B cell (primary cell): ENCODE data around the gene SIRPG. TPM values are rescaled to one million over a fixed set of nuclear protein-coding genes. Genes with fewer than 3 reads are reported as not detected.

Experiments
- ATAC-seq: fragments of 200-7000 bp; cut with Tn5 transposase; one replicate; pipeline ENCODE4 v1.10.0; 2021; ENCODE audit warnings: low read depth, mild to moderate bottlenecking, moderate number of reproducible peaks, moderate library complexity
- CTCF ChIA-PET: fragments of 350-600 bp; sonication (Branson Sonifier 250); formaldehyde crosslinking; loops from one replicate; lab custom pipeline; 2021; ENCODE audit warnings: antibody characterized with exemption, inconsistent platforms; lab: Charles Lee
- POLR2A ChIA-PET: fragments of 350-600 bp; sonication (Branson Sonifier 250); formaldehyde crosslinking; loops from one replicate; lab custom pipeline; 2021; ENCODE audit warnings: antibody characterized with exemption; lab: Charles Lee
- DNase-seq: peaks from one replicate; pipeline ENCODE4 v3.0.0; 2013
- H2AFZ ChIP-seq: 2 replicates; pipeline ENCODE4 v1.6.1; 2012; ENCODE audit warnings: mild to moderate bottlenecking, low read depth, low read length; ENCODE audit not compliant: insufficient read depth, poor library complexity, severe bottlenecking
- H3K27ac ChIP-seq, 2 donors: 1 replicate in 1 of 2; 2 replicates in 1 of 2; pipeline ENCODE4 v1.5.1; 2012 to 2013; ENCODE audit warnings: low read length in 2 of 2, mild to moderate bottlenecking in 2 of 2, moderate library complexity in 1 of 2
- H3K27me3 ChIP-seq, 4 experiments: fragments of 200-600 bp in 1 of 4; sonication (generic) in 1 of 4; replicated peaks in 1 of 4; 1 replicate in 2 of 4; 2 replicates in 2 of 4; pipeline versions ENCODE4 v1.6.1 to v1.7.0; 2013 to 2016; ENCODE audit warnings: low read length in 3 of 4, mild to moderate bottlenecking in 2 of 4, mixed read lengths in 1 of 4, moderate library complexity in 1 of 4; ENCODE audit not compliant: insufficient read depth in 4 of 4, control insufficient read depth in 3 of 4; ENCODE audit errors: control extremely low read depth in 1 of 4
- H3K36me3 ChIP-seq, 2 experiments: replicated peaks in 1 of 2; 1 replicate in 1 of 2; 2 replicates in 1 of 2; pipeline versions ENCODE4 v1.6.1 to v1.7.1; 2013; ENCODE audit warnings: low read length in 1 of 2; ENCODE audit not compliant: insufficient read depth in 2 of 2, control insufficient read depth in 1 of 2; ENCODE audit errors: control extremely low read depth in 1 of 2, extremely low read depth in 1 of 2
- H3K4me1 ChIP-seq, 2 donors: fragments of 200-600 bp in 1 of 2; sonication (generic) in 1 of 2; 1 replicate in 1 of 2; 2 replicates in 1 of 2; pipeline versions ENCODE4 v1.5.1 to v1.6.1; 2013 to 2017; ENCODE audit warnings: low read length in 2 of 2; ENCODE audit not compliant: control insufficient read depth in 2 of 2, insufficient read depth in 2 of 2
- H3K4me2 ChIP-seq: replicated peaks from 2 replicates; pipeline ENCODE3; 2012; ENCODE audit warnings: mild to moderate bottlenecking, low read depth, low read length; ENCODE audit not compliant: poor library complexity, severe bottlenecking
- H3K4me3 ChIP-seq, 5 experiments: fragments of 200-600 bp in 1 of 5; sonication (generic) in 1 of 5; 1 replicate in 3 of 5; 2 replicates in 2 of 5; pipeline versions ENCODE4 v1.5.1 to v1.7.0; 2011 to 2016; ENCODE audit warnings: low read length in 4 of 5, mild to moderate bottlenecking in 4 of 5, low read depth in 2 of 5, control low read depth in 1 of 5, moderate library complexity in 1 of 5; ENCODE audit not compliant: insufficient read depth in 1 of 5; ENCODE audit errors: control extremely low read depth in 1 of 5, extremely low read depth in 1 of 5
- H3K79me2 ChIP-seq: fragments of 200-600 bp; sonication (generic); one replicate; pipeline ENCODE4 v1.6.0; 2016; ENCODE audit warnings: low read length; ENCODE audit not compliant: control insufficient read depth, insufficient read depth
- H3K9ac ChIP-seq: fragments of 200-600 bp; sonication (generic); 2 replicates; pipeline ENCODE4 v1.6.1; 2017; ENCODE audit warnings: mild to moderate bottlenecking, low read length, moderate library complexity
- H3K9me3 ChIP-seq, 3 donors: one replicate each; pipeline versions ENCODE4 v1.6.1 to v1.7.1; 2013; ENCODE audit warnings: low read length in 2 of 3; ENCODE audit not compliant: control insufficient read depth in 2 of 3, insufficient read depth in 1 of 3; ENCODE audit errors: control extremely low read depth in 1 of 3
- H4K20me1 ChIP-seq: 2 replicates; pipeline ENCODE4 v1.6.0; 2012; ENCODE audit warnings: mild to moderate bottlenecking, low read length; ENCODE audit not compliant: insufficient read depth, control insufficient read depth, poor library complexity, severe bottlenecking
- H3K27ac Mint-ChIP-seq: one replicate; pipeline ENCODE4 v1.8.0; 2021; ENCODE audit warnings: mixed read lengths
- H3K27me3 Mint-ChIP-seq: one replicate; pipeline ENCODE4 v1.8.0; 2021; ENCODE audit warnings: mixed read lengths
- H3K4me1 Mint-ChIP-seq: one replicate; pipeline ENCODE4 v1.8.0; 2021; ENCODE audit warnings: mixed read lengths
- H3K4me3 Mint-ChIP-seq: one replicate; pipeline ENCODE4 v1.8.0; 2021; ENCODE audit warnings: mixed read lengths
- H3K9me3 Mint-ChIP-seq: one replicate; pipeline ENCODE4 v1.8.0; 2022; ENCODE audit warnings: mixed read lengths; ENCODE audit not compliant: insufficient read depth
- EZH2 ChIP-seq: IDR thresholded peaks from 2 replicates; pipeline ENCODE4 v1.6.1; 2012; ENCODE audit warnings: borderline replicate concordance, low read depth, mild to moderate bottlenecking, moderate library complexity, low read length; ENCODE audit not compliant: insufficient read depth, poor library complexity, severe bottlenecking
- WGBS: methylation state at CpG from one replicate; pipeline ENCODE4 v1.1.5; 2013; ENCODE audit warnings: missing lambda C conversion rate; ENCODE audit not compliant: insufficient coverage; 5-methylcytosine and 5-hydroxymethylcytosine counted together
- intact Hi-C: fragments of 100-400 bp; cut with micrococcal nuclease; formaldehyde crosslinking; loops from one replicate; pipeline ENCODE4 v1.10.0; 2022
- polyA plus RNA-seq: library from polyadenylated mRNA; depleted of rRNA; stranded (reverse); fragments of >200 nt; gene quantifications from 2 replicates; pipeline ENCODE4 v1.2.3, GENCODE V29; 2012
- total RNA-seq, 2 donors: library from RNA; stranded (reverse); fragments of 120-200 nt in 1 of 2; gene quantifications; 1 replicate in 1 of 2; 2 replicates in 1 of 2; pipeline versions ENCODE4 v1.2.3 to v1.2.4, GENCODE V29; 2013 to 2022
- TF ChIP-seq, protein P1 (sequence below): fragments of 200-600 bp; IDR thresholded peaks from one replicate; pipeline ENCODE4 v1.8.0; 2022; ENCODE audit warnings: antibody characterized with exemption, mild to moderate bottlenecking

The SIRPG gene
- total and polyA plus RNA-seq, 2 donors (not counting 1 experiment from before 2014, with no cell fraction given), result 0.09 TPM; not detected in 1

DNA sequence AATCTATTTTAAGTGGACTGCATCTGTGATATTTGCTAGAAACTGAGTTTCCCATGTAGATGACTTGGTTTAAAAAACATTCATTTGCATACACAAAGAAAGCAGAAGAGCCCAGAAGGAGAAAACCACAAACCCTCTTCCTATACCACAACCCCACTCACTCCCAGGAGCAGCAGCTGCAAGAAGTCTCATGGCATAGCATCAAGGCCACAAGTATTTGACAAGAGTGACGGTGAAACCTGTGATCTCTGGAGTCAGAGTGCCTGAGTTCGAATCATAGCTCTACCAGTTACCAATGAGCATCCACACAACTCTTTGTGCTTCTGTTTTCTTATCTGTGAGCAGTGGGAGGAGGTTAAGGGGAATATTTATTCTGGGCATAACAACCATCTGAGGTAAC is 44.7 kb upstream of the SIRPG start:
- Histone ChIP-seq H3K27me3 (peaks cover 0 to 6% (median under 1%) of the 10 kb centered on the region in 4 experiments), H3K36me3 (no peaks in the 10 kb centered on the region), H4K20me1 (no peaks in the 10 kb centered on the region), H3K27ac (no peak overlapping the region), H3K9ac (no peak overlapping the region), H3K79me2 (no peaks in the 10 kb centered on the region), H3K9me3 (no peaks in the 10 kb centered on the region), H3K4me1 (peaks cover 0 to 3% of the 10 kb centered on the region in 2 donors), H3K4me3 (no peak overlapping the region), H3K4me2 (no peak overlapping the region), H2AFZ (no peak overlapping the region)
- DNase-seq (no peak), ATAC-seq (no peak)
- CTCF ChIA-PET, result no interaction called here
- peaks cover 37% of the 10 kb centered on the region for H3K27me3 Mint-ChIP-seq
- no CpG with 5 or more reads among the region's 2 CpGs for WGBS
- H3K9me3 Mint-ChIP-seq, result no peaks in the 10 kb centered on the region
- POLR2A ChIA-PET, result no interaction called here
- no peak overlapping the region for H3K4me3 Mint-ChIP-seq
- no peak for TF ChIP-seq EZH2
- TF ChIP-seq, protein P1, sequence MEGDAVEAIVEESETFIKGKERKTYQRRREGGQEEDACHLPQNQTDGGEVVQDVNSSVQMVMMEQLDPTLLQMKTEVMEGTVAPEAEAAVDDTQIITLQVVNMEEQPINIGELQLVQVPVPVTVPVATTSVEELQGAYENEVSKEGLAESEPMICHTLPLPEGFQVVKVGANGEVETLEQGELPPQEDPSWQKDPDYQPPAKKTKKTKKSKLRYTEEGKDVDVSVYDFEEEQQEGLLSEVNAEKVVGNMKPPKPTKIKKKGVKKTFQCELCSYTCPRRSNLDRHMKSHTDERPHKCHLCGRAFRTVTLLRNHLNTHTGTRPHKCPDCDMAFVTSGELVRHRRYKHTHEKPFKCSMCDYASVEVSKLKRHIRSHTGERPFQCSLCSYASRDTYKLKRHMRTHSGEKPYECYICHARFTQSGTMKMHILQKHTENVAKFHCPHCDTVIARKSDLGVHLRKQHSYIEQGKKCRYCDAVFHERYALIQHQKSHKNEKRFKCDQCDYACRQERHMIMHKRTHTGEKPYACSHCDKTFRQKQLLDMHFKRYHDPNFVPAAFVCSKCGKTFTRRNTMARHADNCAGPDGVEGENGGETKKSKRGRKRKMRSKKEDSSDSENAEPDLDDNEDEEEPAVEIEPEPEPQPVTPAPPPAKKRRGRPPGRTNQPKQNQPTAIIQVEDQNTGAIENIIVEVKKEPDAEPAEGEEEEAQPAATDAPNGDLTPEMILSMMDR, result no peak
- H3K27ac Mint-ChIP-seq, result no peak overlapping the region
- intact Hi-C loops, result no loop called here
- peaks cover 5% of the 10 kb centered on the region for H3K4me1 Mint-ChIP-seq

DNA sequence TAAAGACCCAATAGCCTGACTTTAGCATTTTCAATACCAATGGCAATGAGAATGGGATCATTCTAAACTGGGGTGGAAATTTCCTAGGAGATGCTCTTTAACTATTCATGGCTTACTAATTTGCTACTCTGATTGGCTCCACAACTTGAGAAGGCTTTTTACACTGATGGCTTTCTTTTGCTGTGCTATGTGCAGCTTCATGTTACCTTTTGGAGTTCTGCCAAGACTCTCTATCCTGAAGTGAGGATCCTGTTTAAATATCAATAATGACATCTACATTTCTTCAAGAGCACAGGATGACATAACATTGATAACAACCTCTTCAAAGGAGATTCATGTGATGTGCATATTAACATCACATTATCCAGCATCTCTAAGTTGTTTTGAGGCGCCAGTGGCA is 43.4 kb upstream of the SIRPG start:
- no peaks in the 10 kb centered on the region for H3K9me3 Mint-ChIP-seq
- H3K4me3 Mint-ChIP-seq, result no peak overlapping the region
- Histone ChIP-seq H4K20me1 (no peaks in the 10 kb centered on the region), H3K9me3 (no peaks in the 10 kb centered on the region), H2AFZ (no peak overlapping the region), H3K4me1 (peaks cover 0 to 3% of the 10 kb centered on the region in 2 donors), H3K79me2 (no peaks in the 10 kb centered on the region), H3K4me2 (no peak overlapping the region), H3K4me3 (no peak overlapping the region), H3K36me3 (no peaks in the 10 kb centered on the region), H3K27me3 (peaks cover 0 to 6% (median 4%) of the 10 kb centered on the region in 4 experiments), H3K27ac (no peak overlapping the region), H3K9ac (no peak overlapping the region)
- peaks cover 5% of the 10 kb centered on the region for H3K4me1 Mint-ChIP-seq
- peaks cover 37% of the 10 kb centered on the region for H3K27me3 Mint-ChIP-seq
- no peak overlapping the region for H3K27ac Mint-ChIP-seq
- no peak for DNase-seq
- intact Hi-C loops, result no loop called here
- ChIA-PET CTCF (no interaction called here), POLR2A (no interaction called here)
- no peak for TF ChIP-seq EZH2
- TF ChIP-seq, protein P1, result no peak
- ATAC-seq, result no peak
- WGBS, result no CpG with 5 or more reads among the region's 1 CpG
